GM19043 (cell line): Measurements from ENCODE around the gene ATP2A3.

Experiments
- ATAC-seq: cut with Tn5 transposase; IDR thresholded peaks from one replicate; pipeline ENCODE4 v1.9.1; 2021; ENCODE audit warnings: low read depth; ENCODE audit not compliant: unreplicated experiment

The ATP2A3 gene

GRCh38 chr17:3879591-3880417 lies 84.4 kb downstream of the ATP2A3 start:
- ATAC-seq = no peak

DNA sequence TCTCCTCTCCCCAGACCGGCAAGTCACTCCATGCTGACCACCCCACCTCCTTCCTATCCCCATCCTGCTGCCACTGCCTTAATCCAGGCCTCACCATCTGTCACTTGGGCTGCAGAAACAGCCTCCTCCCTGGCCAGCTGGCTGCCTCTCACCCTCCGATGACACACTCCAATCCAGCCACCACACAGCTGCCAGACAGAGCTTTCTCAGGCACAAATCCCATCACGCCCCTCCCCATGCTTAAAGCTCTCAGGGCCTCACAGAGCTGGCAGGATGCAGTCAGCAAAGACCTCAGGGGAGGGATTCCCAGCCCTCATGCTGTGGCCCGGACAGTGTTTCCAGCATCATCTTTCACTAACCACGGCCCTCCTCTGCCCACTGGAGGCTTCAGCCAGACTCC lies 85.1 kb downstream of the ATP2A3 start:
- ATAC-seq = no peak

DNA sequence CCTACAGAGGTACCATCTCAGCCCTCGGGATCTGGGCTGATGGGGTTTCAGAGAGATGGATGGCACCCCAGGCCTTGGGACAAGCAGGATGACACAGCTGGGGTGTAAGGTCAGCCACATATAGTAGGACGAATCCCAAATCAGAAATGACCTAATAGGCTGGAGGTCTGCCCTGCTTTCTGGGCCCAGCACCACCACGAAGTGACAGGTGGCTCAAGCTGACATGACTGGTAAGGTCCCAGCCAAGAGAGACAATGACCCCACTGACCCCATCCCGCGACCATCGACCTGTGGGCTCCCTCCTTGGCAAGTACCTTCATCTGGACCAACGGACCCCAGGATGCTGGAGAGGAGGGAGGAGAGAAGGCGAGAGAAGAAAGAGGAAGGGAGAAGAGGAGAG lies 87.0 kb downstream of the ATP2A3 start:
- no peak for ATAC-seq

DNA sequence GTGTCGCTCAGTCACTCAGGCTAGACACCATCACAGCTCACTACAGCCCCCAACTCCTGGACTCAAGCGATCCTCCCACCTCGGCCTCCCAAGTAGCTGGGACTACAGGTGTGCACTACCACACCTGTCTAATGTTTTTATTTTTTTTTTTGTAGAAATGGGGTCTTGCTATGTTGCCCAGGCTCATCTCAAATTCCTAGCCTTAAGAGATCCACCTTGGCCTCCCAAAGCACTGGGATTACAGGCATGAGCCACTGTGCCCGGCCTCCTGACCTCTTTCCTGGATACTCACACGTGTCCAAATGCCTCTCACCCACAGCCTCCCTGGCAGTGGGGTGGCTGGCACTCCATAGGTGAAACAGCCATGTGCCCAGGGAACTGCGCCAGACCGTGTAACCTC lies 88.9 kb downstream of the ATP2A3 start:
- ATAC-seq = no peak
